Urothelium cell line (cell line): ENCODE data around the gene NIBAN1.

Source experiments
- DNase-seq: peaks from one replicate; pipeline ENCODE4 v3.0.0; 2011; ENCODE audit warnings: low spot score, mixed read lengths
- FAIRE-seq: peaks from 2 replicates; lab custom pipeline; 2011; peaks lifted over from hg19 to GRCh38; lab: Jason Lieb, UNC

Gene NIBAN1

GRCh38 chr1:184947497-184948256, 26.6 kb downstream of the NIBAN1 start:
- FAIRE-seq (peak; percentile 46), DNase-seq (no peak)

GRCh38 chr1:184945678-184946412, 28.5 kb downstream of the NIBAN1 start:
- DNase-seq (no peak), FAIRE-seq (no peak)

GRCh38 chr1:184945029-184945428, 29.3 kb downstream of the NIBAN1 start:
- DNase-seq (no peak), FAIRE-seq (no peak)

GRCh38 chr1:184943998-184944397, 30.3 kb downstream of the NIBAN1 start:
- DNase-seq = no peak
- no peak for FAIRE-seq

- no peak for FAIRE-seq
- no peak for DNase-seq
Measured at GRCh38 chr1:184941735-184942134, 32.6 kb downstream of the NIBAN1 start.

- FAIRE-seq = no peak
- no peak for DNase-seq
Measured at GRCh38 chr1:184941410-184941733, 32.9 kb downstream of the NIBAN1 start.

- FAIRE-seq (no peak), DNase-seq (no peak)
Measured at GRCh38 chr1:184940694-184941409, 33.5 kb downstream of the NIBAN1 start.

GRCh38 chr1:184940226-184940625, 34.1 kb downstream of the NIBAN1 start:
- DNase-seq (no peak), FAIRE-seq (no peak)

GRCh38 chr1:184937729-184938128, 36.6 kb downstream of the NIBAN1 start:
- FAIRE-seq (no peak), DNase-seq (no peak)

- no peak for FAIRE-seq
- DNase-seq = no peak
Measured at GRCh38 chr1:184935920-184936798, 38.1 kb downstream of the NIBAN1 start.

GRCh38 chr1:184933944-184934343, 40.4 kb downstream of the NIBAN1 start:
- no peak for FAIRE-seq
- DNase-seq = no peak

- FAIRE-seq = no peak
Measured at GRCh38 chr1:184932319-184932718, 42.0 kb downstream of the NIBAN1 start.

GRCh38 chr1:184931566-184931965, 42.7 kb downstream of the NIBAN1 start:
- FAIRE-seq (no peak), DNase-seq (no peak)

More at GRCh38 chr1:184932319-184932718, 42.0 kb downstream of the NIBAN1 start:
- no peak for DNase-seq

GRCh38 chr1:184930645-184931044, 43.7 kb downstream of the NIBAN1 start:
- FAIRE-seq (no peak), DNase-seq (no peak)

GRCh38 chr1:184930232-184930631, 44.1 kb downstream of the NIBAN1 start:
- FAIRE-seq = no peak
- DNase-seq = no peak

GRCh38 chr1:184929711-184930202, 44.6 kb downstream of the NIBAN1 start:
- FAIRE-seq = no peak
- no peak for DNase-seq

- FAIRE-seq (no peak), DNase-seq (no peak)
Measured at GRCh38 chr1:184928394-184928793, 45.9 kb downstream of the NIBAN1 start.
